ENCODE results near the gene STX12.
A peak's percentile ranks its signal among the peaks of the same experiment; 100 is the strongest.

Gene STX12

DNA sequence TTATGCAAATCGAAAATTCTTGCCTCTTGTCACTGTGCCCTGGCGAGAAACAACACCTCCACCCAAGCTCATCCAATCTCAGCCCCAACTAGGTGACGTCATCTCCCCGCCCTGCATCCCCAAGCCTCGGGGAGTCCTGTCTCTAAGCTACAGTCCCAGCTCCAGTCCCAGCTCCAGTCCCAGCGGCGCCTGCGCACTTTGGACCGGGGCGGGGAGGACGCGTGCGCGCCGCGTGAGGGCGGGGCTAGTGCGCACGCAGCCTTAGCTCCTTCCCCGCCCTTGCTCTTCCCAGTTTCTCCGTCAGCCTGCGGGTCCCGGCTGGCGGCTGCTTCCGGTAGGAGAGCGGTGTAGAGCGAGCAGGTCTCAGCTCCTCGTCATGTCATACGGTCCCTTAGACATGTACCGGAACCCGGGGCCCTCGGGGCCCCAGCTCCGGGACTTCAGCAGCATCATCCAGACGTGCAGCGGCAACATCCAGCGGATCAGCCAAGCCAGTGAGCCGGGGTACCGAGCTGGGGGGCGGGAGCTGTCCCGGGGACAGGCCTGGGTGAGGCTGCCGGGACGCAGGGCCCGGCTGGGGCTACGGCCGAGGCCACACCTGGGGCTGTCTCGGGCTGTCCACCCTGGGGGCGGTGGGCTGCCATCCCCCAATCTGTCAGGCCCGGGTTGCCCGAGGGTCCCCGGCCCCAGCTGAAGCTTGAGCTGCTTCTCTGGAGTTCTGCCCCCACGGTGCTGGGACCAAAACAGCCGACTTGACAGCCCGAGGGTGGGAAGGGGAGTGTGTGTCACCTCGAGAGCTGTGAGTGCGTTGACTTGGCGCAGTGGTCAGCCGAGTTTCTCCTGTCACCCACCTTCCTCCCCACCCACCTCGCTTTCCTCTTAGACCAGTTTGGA lies at the start of gene STX12:
STX12 (plus strand) TSS at position 288 of the 894 bp plus-strand sequence; CDS start at position 377, 89 bp downstream.
- CTCF ChIA-PET, result interaction anchor here (0.7 to 2.2 kb wide), 7 partner anchors 47 to 246 kb away, joined by 3 to 9 read pairs (median 4); partner anchors contain the start of gene FAM76A
- peak within 1 kb of the TSS; percentile 97 for H3K27ac Mint-ChIP-seq
- peaks cover 33% of the 10 kb centered on the region for H3K4me1 Mint-ChIP-seq
- H3K9me3 Mint-ChIP-seq, result no peaks in the 10 kb centered on the region
- peak within 1 kb of the TSS; percentile 93 for H3K4me3 Mint-ChIP-seq
- no peaks in the 10 kb centered on the region for H3K27me3 Mint-ChIP-seq
- H3K36me3 Mint-ChIP-seq, result peaks cover 10% of the 10 kb centered on the region
- peak; percentile 100 for DNase-seq

- no peaks in the 10 kb centered on the region for H3K9me3 Mint-ChIP-seq
- CTCF ChIA-PET, result interaction anchor here (0.7 to 1.8 kb wide), 9 partner anchors 10 to 154 kb away, joined by 3 to 12 read pairs (median 5); partner anchors contain the start of genes IFI6 and STX12
Observed at GRCh38 chr1:27724961-27725373, 48.1 kb upstream of the STX12 start.

GRCh38 chr1:27725374-27726172 lies 47.4 kb upstream of the STX12 start, which contains the start of gene FAM76A:
Gene FAM76A (plus strand): TSS chr1:27725961. CDS start chr1:27726081, 120 bp downstream.
- Mint-ChIP-seq H3K27me3 (peaks cover 11% of the 10 kb centered on the region), H3K9me3 (no peaks in the 10 kb centered on the region), H3K4me3 (peak within 1 kb of the TSS; percentile 83), H3K36me3 (peaks cover 16% of the 10 kb centered on the region), H3K4me1 (peaks cover 26% of the 10 kb centered on the region), H3K27ac (peak within 1 kb of the TSS; percentile 87)
- CTCF ChIA-PET, result interaction anchor here (0.7 to 1.8 kb wide), 10 partner anchors 10 to 155 kb away, joined by 3 to 12 read pairs (median 5); partner anchors contain the start of genes IFI6 and STX12
- DNase-seq, result peak; percentile 100

More at GRCh38 chr1:27724961-27725373, 48.1 kb upstream of the STX12 start:
- DNase-seq, result peak; percentile 22
- peaks cover 26% of the 10 kb centered on the region for H3K4me1 Mint-ChIP-seq
- peaks cover 17% of the 10 kb centered on the region for H3K27me3 Mint-ChIP-seq
- peak overlapping the region; percentile 83 for H3K4me3 Mint-ChIP-seq
- H3K36me3 Mint-ChIP-seq, result peaks cover 14% of the 10 kb centered on the region
- H3K27ac Mint-ChIP-seq, result peak overlapping the region; percentile 87

- Mint-ChIP-seq H3K9me3 (no peaks in the 10 kb centered on the region), H3K27ac (peak overlapping the region; percentile 82), H3K36me3 (peaks cover 20% of the 10 kb centered on the region), H3K4me3 (peak overlapping the region; percentile 83), H3K4me1 (peaks cover 26% of the 10 kb centered on the region), H3K27me3 (peaks cover 4% of the 10 kb centered on the region)
- peak; percentile 65 for DNase-seq
- CTCF ChIA-PET, result interaction anchor here (1.1 to 1.8 kb wide), 7 partner anchors 9 to 118 kb away, joined by 3 to 12 read pairs (median 5); partner anchors contain the start of gene STX12
Observed at GRCh38 chr1:27726173-27727044, 46.6 kb upstream of the STX12 start.

GRCh38 chr1:27727126-27727525 lies 45.9 kb upstream of the STX12 start:
- Mint-ChIP-seq H3K9me3 (no peaks in the 10 kb centered on the region), H3K27me3 (peaks cover 4% of the 10 kb centered on the region), H3K27ac (no peak overlapping the region), H3K4me3 (peak overlapping the region; percentile 79), H3K4me1 (peaks cover 26% of the 10 kb centered on the region), H3K36me3 (peaks cover 20% of the 10 kb centered on the region)
- CTCF ChIA-PET, result interaction anchor here (1.1 kb wide), 1 partner anchor 10 kb away, joined by 3 read pairs; no protein-coding TSS in a partner anchor
- no peak for DNase-seq

DNA sequence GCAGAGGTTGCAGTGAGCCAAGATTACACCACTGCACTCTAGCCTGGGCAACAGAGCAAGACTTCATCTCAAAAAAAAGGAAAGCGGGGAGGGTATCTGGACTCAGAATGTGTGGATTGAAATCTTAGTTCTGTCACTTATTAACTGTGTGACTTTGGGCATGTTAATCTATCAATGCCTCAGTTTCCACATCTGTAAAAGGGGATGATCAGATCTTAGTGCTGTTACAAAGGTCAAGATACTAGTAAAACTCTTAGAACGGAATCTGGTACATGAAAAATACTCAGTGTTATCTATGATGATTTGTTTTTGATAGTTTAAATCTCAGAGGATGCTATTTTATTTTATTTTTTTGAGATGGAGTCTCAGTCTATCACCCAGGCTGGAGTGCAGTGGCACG lies 36.8 kb upstream of the STX12 start:
- no peaks in the 10 kb centered on the region for H3K9me3 Mint-ChIP-seq
- DNase-seq, result no peak
- H3K4me1 Mint-ChIP-seq, result no peaks in the 10 kb centered on the region
- H3K4me3 Mint-ChIP-seq, result no peak overlapping the region
- peaks cover 38% of the 10 kb centered on the region for H3K36me3 Mint-ChIP-seq
- CTCF ChIA-PET, result interaction anchor here (1.8 kb wide), 1 partner anchor 11 kb away, joined by 4 read pairs; the partner anchor contains the start of gene FAM76A
- no peak overlapping the region for H3K27ac Mint-ChIP-seq
- no peaks in the 10 kb centered on the region for H3K27me3 Mint-ChIP-seq

- CTCF ChIA-PET, result interaction anchor here (1.0 kb wide), 1 partner anchor 15 kb away, joined by 3 read pairs; the partner anchor contains the start of gene FAM76A
- H3K27me3 Mint-ChIP-seq, result no peaks in the 10 kb centered on the region
- H3K27ac Mint-ChIP-seq, result no peak overlapping the region
- H3K9me3 Mint-ChIP-seq, result no peaks in the 10 kb centered on the region
- no peaks in the 10 kb centered on the region for H3K4me1 Mint-ChIP-seq
- DNase-seq, result no peak
- H3K36me3 Mint-ChIP-seq, result peaks cover 32% of the 10 kb centered on the region
- no peak overlapping the region for H3K4me3 Mint-ChIP-seq
Observed at GRCh38 chr1:27741121-27741520, 31.9 kb upstream of the STX12 start.

GRCh38 chr1:27744556-27744955 lies 28.5 kb upstream of the STX12 start:
- H3K27ac Mint-ChIP-seq, result no peak overlapping the region
- no peaks in the 10 kb centered on the region for H3K4me1 Mint-ChIP-seq
- no peaks in the 10 kb centered on the region for H3K9me3 Mint-ChIP-seq
- H3K36me3 Mint-ChIP-seq, result peaks cover 25% of the 10 kb centered on the region
- H3K4me3 Mint-ChIP-seq, result no peak overlapping the region
- CTCF ChIA-PET, result interaction anchor here (0.6 kb wide), 1 partner anchor 20 kb away, joined by 3 read pairs; no protein-coding TSS in a partner anchor
- H3K27me3 Mint-ChIP-seq, result no peaks in the 10 kb centered on the region
- DNase-seq, result no peak

DNA sequence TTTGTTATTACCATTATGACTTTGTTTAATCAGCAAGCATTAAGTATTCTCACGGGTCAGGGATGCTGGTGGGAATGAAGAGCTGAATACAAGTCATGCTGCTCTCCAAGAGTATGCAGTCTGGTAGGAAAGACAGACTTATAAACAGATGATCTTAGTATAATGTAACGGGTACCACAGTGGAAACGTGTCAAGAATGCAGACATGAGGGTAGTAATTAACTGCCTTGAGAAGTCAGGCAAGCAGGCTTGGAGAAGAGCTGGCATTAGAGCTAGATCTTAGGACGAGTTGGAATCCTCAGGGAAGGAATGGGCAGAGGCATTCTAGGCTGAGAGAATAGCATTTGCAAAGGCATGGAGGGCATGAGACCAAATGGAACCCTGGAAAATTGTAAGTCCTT lies 27.6 kb upstream of the STX12 start:
- Mint-ChIP-seq H3K27me3 (no peaks in the 10 kb centered on the region), H3K9me3 (no peaks in the 10 kb centered on the region), H3K36me3 (peaks cover 26% of the 10 kb centered on the region), H3K27ac (no peak overlapping the region), H3K4me1 (peaks cover 2% of the 10 kb centered on the region), H3K4me3 (no peak overlapping the region)
- DNase-seq, result no peak
- CTCF ChIA-PET, result no interaction called here

GRCh38 chr1:27752360-27752759 lies 20.7 kb upstream of the STX12 start:
- Mint-ChIP-seq H3K4me1 (peaks cover 7% of the 10 kb centered on the region), H3K4me3 (no peak overlapping the region), H3K36me3 (peaks cover 37% of the 10 kb centered on the region), H3K27ac (no peak overlapping the region), H3K27me3 (no peaks in the 10 kb centered on the region), H3K9me3 (no peaks in the 10 kb centered on the region)
- no peak for DNase-seq
- CTCF ChIA-PET, result no interaction called here

- Mint-ChIP-seq H3K27me3 (no peaks in the 10 kb centered on the region), H3K36me3 (peaks cover 40% of the 10 kb centered on the region), H3K9me3 (no peaks in the 10 kb centered on the region)
Observed at GRCh38 chr1:27755286-27755685, 17.7 kb upstream of the STX12 start.

DNA sequence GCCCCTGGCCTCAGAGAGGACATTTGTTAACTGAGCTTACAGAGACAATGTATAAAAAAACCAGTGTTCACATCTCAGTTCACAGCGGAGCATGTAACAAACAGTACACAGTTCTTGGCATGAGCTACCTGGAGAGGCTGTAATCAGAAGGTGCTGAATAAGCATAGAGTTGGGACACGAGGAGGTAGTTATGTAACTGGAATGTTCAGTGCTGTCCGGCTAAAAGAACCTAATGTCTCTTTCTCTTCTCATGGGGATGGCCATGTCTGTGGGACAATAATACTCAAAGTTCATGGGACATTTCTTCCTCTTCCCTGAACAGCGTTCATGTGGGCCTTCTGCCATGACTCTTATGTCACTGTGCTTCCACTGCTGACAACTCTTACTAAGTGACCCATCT lies 17.2 kb upstream of the STX12 start:
- CTCF ChIA-PET, result no interaction called here
- DNase-seq, result no peak
- Mint-ChIP-seq H3K9me3 (no peaks in the 10 kb centered on the region), H3K36me3 (peaks cover 39% of the 10 kb centered on the region), H3K27me3 (no peaks in the 10 kb centered on the region), H3K4me1 (peaks cover 5% of the 10 kb centered on the region), H3K27ac (peak overlapping the region; percentile 39), H3K4me3 (no peak overlapping the region)

More at GRCh38 chr1:27755286-27755685, 17.7 kb upstream of the STX12 start:
- DNase-seq, result no peak
- Mint-ChIP-seq H3K4me3 (no peak overlapping the region), H3K27ac (peak overlapping the region; percentile 39), H3K4me1 (peaks cover 5% of the 10 kb centered on the region)
- CTCF ChIA-PET, result interaction anchor here (1.2 kb wide), 1 partner anchor 219 kb away, joined by 3 read pairs; no protein-coding TSS in a partner anchor

- H3K4me3 Mint-ChIP-seq, result no peak overlapping the region
- no peak for DNase-seq
- no peaks in the 10 kb centered on the region for H3K4me1 Mint-ChIP-seq
- CTCF ChIA-PET, result interaction anchor here (0.5 kb wide), 1 partner anchor 151 kb away, joined by 3 read pairs; no protein-coding TSS in a partner anchor
- H3K27me3 Mint-ChIP-seq, result no peaks in the 10 kb centered on the region
- H3K9me3 Mint-ChIP-seq, result no peaks in the 10 kb centered on the region
- no peak overlapping the region for H3K27ac Mint-ChIP-seq
- H3K36me3 Mint-ChIP-seq, result peaks cover 33% of the 10 kb centered on the region
Observed at GRCh38 chr1:27759236-27759635, 13.8 kb upstream of the STX12 start.
